ENCODE results near the gene AGBL4. TPM values are rescaled to one million over a fixed set of nuclear protein-coding genes. Genes with fewer than 3 reads are reported as not detected.

Gene AGBL4
- total and polyA plus RNA-seq, 9 of the 15 experiments (the other 6 are each of a cell fraction or from before 2014, with no cell fraction given) = 0.11 TPM; not detected in 7

- TF ChIP-seq DLX4 (CRISPR knock-in tag; IDR thresholded peaks at IDR 0.05) = no peak
- TF ChIP-seq CBX8 (IDR thresholded peaks at IDR 0.05; ENCODE audit: borderline replicate concordance, extremely low read depth, low read depth, low read length, poor library complexity, severe bottlenecking) = no peak
- no peak for TF ChIP-seq MECOM (CRISPR knock-in tag; IDR thresholded peaks at IDR 0.05)
- no peak for TF ChIP-seq ZNF436 (CRISPR knock-in tag; IDR thresholded peaks at IDR 0.05)
These were observed 1280.3 kb downstream of the AGBL4 start (continued) for GRCh38 chr1:48743480-48743879.

- H3K79me2 ChIP-seq (ENCODE audit: control insufficient read depth, insufficient read depth, low read length) = no peaks in the 10 kb centered on the region
- H3K4me2 ChIP-seq (ENCODE audit: insufficient read depth, low read length) = no peak overlapping the region
- no peaks in the 10 kb centered on the region; the same call in 1 of the 2 replicates for H3K9me3 ChIP-seq (replicated peaks; ENCODE audit: control insufficient read depth, insufficient read depth, low read depth, low read length)
- ChIA-PET POLR2A (no interaction called here), CTCF (ENCODE audit: low intra/inter-chr PET ratio) (no interaction called here)
- H3K27me3 ChIP-seq (ENCODE audit: control insufficient read depth in 2 of 2, insufficient read depth in 2 of 2, low read length in 2 of 2) = no peaks in the 10 kb centered on the region
- no peak for FAIRE-seq
- ATAC-seq = no peak
- in situ Hi-C loops (cut with MboI) = no loop called here
- H4K20me1 ChIP-seq (replicated peaks; ENCODE audit: control insufficient read depth, insufficient read depth, low read length) = no peaks in the 10 kb centered on the region
- H3K4me1 ChIP-seq (replicated peaks in 1 of 2; ENCODE audit: control insufficient read depth in 2 of 2, insufficient read depth in 2 of 2, low read length in 2 of 2) = no peaks in the 10 kb centered on the region
- H2AFZ ChIP-seq (ENCODE audit: low read depth, low read length) = no peak overlapping the region
- no peaks in the 10 kb centered on the region for H3K36me3 ChIP-seq (ENCODE audit: control insufficient read depth, insufficient read depth, low read length)
- H3K9ac ChIP-seq (ENCODE audit: insufficient read depth in 1 of 2, low read depth in 2 of 2, low read length in 2 of 2) = no peak overlapping the region
- H3K27ac ChIP-seq (ENCODE audit: extremely low read depth, low read depth, low read length) = no peak overlapping the region
- intact Hi-C loops (cut with micrococcal nuclease) = no loop called here
- BruUV-seq (replicated peaks) = no TSS peak
- DNase-seq (ENCODE audit: extremely low read depth in 1 of 4, low spot score in 3 of 4) = no peak
- H3K9me1 ChIP-seq (ENCODE audit: control insufficient read depth, insufficient read depth, low read length) = no peaks in the 10 kb centered on the region
- no peak overlapping the region for H3K4me3 ChIP-seq
- 0% methylated on average over 7 of the region's 7 CpGs for WGBS (ENCODE audit: insufficient coverage, low coverage, missing lambda C conversion rate)
- no peak for TF ChIP-seq ZNF3 (CRISPR knock-in tag; IDR thresholded peaks at IDR 0.05)
- no peak for TF ChIP-seq NR2F6 (CRISPR knock-in tag; IDR thresholded peaks at IDR 0.05)
- TF ChIP-seq EZH2 (IDR thresholded peaks at IDR 0.05; ENCODE audit: borderline replicate concordance, low read depth, low read length) = no peak
- TF ChIP-seq, protein P1, sequence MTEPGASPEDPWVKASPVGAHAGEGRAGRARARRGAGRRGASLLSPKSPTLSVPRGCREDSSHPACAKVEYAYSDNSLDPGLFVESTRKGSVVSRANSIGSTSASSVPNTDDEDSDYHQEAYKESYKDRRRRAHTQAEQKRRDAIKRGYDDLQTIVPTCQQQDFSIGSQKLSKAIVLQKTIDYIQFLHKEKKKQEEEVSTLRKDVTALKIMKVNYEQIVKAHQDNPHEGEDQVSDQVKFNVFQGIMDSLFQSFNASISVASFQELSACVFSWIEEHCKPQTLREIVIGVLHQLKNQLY (CRISPR knock-in tag; conservative IDR thresholded peaks at IDR 0.05) = no peak
- TF ChIP-seq NCOA4 (IDR thresholded peaks at IDR 0.05; ENCODE audit: partially characterized antibody) = no peak
- no peak for TF ChIP-seq BRF1 (IDR thresholded peaks at IDR 0.05; ENCODE audit: borderline replicate concordance, extremely low read depth, insufficient read length)
- TF ChIP-seq CCAR2 (IDR thresholded peaks at IDR 0.05; ENCODE audit: low read depth, low read length) = no peak
- TF ChIP-seq, protein P2, sequence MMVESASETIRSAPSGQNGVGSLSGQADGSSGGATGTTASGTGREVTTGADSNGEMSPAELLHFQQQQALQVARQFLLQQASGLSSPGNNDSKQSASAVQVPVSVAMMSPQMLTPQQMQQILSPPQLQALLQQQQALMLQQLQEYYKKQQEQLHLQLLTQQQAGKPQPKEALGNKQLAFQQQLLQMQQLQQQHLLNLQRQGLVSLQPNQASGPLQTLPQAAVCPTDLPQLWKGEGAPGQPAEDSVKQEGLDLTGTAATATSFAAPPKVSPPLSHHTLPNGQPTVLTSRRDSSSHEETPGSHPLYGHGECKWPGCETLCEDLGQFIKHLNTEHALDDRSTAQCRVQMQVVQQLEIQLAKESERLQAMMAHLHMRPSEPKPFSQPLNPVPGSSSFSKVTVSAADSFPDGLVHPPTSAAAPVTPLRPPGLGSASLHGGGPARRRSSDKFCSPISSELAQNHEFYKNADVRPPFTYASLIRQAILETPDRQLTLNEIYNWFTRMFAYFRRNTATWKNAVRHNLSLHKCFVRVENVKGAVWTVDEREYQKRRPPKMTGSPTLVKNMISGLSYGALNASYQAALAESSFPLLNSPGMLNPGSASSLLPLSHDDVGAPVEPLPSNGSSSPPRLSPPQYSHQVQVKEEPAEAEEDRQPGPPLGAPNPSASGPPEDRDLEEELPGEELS (CRISPR knock-in tag; IDR thresholded peaks at IDR 0.05; ENCODE audit: borderline replicate concordance) = no peak
- TF ChIP-seq BMI1 (IDR thresholded peaks at IDR 0.05; ENCODE audit: low read length) = no peak
- TF ChIP-seq MTA3 (IDR thresholded peaks at IDR 0.05; ENCODE audit: borderline replicate concordance) = no peak
- no peak for TF ChIP-seq ZKSCAN8 (CRISPR knock-in tag; IDR thresholded peaks at IDR 0.05)
These were observed 1282.4 kb downstream of the AGBL4 start for GRCh38 chr1:48741380-48741779.
